NCI-H128 (cell line): Measurements from ENCODE around the gene INSYN2B.

Experiments
- DNase-seq: peaks from one replicate; lab custom pipeline; 2025; ENCODE audit not compliant: unreplicated experiment; lab: John Stamatoyannopoulos, UW

Gene INSYN2B

DNA sequence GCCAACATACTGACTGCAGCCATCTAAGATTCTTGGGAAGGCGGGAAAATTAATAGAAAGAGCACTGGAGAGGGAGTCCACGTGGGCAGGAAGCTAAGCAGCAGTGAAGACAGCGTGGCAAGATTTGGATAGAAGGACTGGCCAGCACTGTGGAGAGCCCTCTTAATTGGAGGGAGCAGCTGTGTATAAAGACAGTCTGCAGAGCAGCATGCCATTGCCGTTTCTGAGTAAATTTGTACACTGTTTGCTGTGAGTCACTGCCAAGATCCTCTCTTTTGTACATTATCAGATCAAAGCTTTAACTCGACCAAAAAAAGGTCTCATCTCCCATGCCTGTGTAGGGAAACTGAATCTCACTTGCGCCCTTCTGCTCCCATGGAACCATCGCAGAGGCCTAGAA is 45.3 kb downstream of the INSYN2B start:
- DNase-seq = no peak

DNA sequence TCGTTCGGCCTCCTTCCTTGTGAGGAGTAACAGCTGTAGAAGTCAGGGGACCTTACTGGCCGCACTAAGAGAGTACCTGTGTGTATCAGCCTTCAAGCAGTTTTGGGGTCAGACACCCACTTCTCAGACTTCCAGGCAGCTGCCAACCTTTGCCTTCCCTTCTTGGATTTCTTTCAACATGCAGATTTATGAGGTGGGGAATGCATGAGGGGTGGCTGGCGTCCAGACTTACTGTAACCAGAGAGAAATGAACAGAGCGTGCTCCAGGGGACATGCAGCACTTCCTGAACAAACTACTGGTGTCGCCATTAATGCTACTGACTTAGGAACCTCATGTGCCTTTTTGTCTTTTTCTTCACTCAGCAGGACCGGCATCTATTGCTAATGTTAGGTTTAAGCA is 46.7 kb downstream of the INSYN2B start:
- no peak for DNase-seq

DNA sequence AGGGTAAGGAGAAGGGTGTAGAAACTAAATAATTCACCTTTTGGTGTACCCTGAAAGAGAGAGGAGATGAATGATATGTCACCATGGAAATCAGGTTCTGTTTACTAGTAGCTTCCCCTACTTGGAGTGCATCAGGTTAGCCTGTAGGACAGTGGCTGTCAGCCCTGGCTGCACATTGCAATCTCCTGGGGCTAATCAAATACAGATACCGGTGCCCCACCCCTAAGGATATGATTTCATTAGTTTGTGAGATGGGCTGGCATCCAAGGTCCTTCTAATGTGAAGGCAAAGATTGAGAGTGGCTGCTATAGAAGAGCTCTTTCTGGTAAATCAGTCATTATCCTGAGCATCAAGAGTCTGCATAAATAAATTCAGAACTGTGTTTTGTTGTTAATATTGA is 47.2 kb downstream of the INSYN2B start:
- DNase-seq = no peak

DNA sequence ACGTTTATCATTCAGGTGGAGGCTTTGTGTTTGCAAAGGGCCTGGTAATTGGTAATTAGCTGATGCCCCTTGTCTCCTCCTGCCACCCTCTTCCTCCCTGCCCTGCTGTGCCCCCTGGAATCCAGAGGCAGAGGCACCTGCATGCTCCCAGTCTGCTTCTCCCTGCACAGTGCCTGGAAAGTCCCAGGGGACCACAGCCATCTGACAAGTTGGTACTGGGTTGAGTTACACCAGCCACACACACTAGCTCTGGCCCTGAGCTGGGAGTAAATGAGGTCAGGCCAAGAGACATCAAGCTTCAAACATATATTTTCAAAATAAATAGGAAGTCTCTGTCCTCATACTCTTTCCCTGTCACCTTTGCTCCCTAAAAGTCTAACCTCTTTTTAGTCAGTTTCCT is 56.3 kb downstream of the INSYN2B start:
- no peak for DNase-seq

DNA sequence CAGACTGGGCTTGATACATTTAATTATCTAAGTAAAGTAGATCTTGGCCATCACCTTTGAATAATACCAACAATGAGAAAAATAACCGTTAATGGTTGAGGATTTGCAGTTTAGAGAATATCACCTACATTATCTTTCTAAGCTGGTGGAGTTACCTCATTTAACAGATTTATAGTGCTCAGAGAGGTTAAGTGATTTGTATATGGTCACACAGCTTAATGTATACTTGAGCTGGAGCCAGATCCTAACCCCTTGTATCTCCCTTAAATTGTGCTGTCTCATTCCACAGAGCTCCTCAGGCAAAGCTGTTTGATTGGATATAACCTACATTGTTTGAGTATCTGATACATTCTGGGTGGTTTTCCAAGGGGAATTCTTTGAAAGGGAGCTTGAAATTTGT is 57.8 kb downstream of the INSYN2B start:
- DNase-seq = no peak

DNA sequence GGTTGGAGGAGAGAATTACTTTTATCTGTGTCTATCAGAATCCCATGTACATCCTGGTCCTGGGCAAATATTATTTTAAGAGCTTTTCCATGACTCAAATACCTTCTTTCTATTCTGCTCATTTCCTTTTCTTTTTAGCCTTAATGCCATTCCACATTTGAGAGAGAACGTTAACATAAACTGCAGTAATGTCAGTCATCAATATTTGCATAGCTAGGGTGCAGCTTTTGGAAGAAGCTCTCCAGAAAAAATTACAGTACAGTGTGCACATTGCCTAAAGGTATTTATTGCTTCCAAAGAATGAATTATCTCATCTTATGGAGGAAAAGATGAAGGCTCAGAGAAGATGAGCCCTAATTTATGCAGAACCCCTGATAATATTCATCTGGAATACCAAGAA is 58.3 kb downstream of the INSYN2B start:
- DNase-seq = no peak

DNA sequence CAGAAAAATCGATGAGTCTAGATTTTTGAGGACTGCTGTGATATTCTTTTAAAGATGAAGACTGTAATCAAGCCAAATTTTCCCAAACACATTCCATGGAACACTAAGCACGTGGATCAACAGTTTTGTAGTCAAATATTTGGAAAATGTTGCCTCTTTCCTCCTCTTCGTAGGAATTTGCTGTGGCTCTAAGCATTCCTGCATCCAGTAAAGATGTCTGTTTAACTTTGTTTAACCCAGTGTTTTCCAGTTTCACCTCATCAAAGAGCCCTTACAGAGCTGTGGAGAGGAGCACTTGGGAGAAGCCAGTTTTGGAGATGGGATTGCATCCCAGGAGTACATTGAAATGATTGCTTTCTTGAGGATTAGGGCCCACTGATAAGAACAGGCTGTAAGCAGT is 58.9 kb downstream of the INSYN2B start:
- DNase-seq = no peak

DNA sequence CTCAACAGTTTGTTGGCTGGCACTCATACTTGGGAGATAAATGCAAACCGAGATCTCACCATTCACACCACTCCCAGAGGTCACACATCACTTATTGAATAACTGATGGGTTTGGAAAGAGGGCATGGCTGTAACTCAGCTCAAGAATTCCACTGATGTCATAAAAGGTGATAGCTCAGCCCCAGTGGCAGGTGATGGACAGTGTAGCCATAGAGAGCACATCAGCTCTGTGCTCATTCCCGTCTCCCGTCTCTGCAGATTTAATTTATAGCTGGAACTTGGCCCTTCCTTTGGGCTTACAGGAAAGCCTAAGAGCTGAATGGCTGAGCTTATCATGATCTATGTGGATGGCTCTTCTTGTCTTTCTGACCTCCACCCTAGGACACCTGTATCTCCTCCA is 59.8 kb downstream of the INSYN2B start:
- DNase-seq = no peak

DNA sequence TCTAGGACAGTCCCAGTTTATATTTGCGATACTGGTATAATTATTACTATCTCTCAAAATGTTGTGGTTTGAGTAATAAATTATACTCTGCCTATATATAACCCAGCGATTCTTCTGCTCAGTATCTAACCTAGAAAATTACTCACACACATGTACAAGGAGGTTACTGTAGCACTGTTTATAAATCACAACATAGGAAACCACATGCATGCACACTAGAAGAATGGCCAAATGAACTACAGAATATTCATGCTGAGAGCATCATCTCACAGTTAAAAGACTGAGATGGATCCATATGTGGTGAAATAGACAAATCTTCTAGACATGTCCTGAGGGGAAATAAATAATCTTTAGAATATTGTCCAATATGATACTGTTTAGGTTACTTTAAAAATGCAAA is 62.1 kb downstream of the INSYN2B start:
- no peak for DNase-seq

DNA sequence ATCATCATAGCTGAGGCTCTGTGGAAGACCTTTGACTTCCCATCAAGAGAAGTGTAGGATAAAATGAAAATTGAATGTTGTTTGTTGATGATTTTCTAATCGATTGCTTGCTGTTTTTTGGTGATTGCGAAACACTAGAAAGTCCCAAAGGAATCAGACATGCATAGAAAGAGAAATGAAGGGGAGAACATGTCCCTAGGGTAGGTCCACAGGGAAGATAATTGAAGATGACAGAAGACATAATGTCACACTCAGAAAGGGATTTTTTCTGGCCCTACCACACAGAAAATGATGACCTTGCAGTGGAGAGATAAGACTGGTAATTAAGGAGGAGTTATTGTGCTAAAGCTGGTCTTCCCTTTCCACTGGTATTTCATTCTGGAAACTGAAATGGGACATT is 62.8 kb downstream of the INSYN2B start:
- no peak for DNase-seq

DNA sequence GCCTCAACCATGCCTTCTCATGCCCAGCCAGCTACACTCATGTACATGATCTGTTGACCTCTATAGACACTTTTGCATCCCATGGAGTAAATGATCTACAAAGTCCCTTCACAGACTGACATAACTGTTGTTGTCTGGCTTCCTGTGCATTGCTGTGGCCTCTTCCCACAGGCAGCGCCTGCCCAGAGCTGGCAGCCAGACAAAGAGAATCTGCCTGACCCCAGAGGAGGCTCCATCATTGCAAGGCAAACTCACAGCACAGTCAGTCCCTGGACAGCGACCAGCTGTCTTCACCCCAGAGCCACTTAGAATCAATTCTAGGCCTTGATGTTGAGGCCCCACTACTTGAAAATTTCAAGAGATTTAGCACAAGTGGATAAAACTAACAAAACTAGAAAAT is 65.5 kb downstream of the INSYN2B start:
- DNase-seq = no peak

DNA sequence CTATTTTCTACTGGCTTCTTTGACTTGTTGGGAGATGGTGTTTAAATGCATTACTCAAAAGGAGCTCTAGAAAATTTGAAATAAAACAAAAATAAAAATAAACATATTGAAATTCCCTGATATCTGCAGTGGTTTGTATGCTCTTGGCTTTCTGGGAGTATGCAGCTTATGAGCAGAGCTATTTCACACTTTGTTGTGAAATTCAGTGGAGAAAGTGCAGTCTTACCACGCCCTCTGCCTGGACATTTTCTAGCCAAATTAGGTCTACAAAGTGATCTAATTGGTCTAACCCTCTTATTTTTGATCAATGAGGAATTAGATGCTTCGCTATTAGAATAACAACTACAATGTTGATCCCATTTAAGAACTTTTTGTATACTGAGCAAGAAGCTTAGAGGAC is 66.8 kb downstream of the INSYN2B start:
- no peak for DNase-seq

DNA sequence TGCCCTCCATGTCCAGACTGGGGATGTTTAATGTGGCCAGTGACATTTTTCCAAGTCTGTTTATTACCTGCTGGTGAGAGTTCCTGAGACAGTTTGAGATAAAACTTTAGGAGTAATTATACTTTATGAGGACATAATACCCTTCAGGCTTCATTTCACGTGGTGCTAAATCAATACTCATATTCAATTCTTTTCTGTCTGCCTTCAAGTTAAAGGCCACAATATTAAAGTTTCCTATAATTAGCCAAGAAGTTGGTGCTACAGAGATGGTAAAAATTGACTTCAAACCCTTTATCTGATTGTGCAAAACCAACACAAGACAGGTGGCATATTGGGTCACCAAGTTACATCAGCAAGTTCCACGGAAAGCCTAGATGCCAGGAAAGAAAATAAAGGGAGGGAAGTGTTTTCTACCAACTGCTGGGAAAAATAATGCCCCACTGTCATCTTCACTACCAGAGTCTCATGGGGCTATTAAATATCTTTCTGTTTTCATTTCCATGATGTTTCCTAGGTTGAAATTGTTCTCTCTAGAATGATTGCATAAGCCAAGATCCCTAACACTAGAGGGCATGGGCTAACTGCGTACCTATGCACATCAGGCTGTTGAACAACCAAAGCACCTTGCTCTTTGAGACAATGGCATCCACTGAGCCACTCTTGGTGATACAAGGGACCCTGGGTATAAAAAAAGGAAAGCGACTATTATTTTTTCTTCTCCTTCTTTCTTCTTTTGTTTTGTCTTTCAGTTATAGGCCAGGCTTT is 68.7 kb downstream of the INSYN2B start:
- DNase-seq = no peak

DNA sequence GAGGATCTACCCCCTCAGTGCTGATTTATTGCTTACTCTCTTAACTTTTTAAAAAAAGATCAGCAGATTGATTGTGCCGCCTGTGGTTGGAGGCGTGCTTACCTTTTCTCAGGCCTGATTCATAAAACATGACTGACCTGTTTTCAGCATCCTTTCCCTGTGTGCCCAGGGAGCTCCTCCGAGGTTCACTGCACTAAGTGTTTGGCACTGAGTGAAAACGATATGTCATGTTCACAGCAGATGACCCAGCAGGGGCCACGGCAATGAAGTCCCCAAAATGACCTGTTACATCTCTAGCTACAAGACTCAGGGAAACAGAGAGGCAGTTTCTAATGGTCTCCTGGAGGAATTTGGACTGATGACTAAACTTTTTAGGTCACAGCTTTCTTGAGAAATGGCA is 69.9 kb downstream of the INSYN2B start:
- DNase-seq = no peak

DNA sequence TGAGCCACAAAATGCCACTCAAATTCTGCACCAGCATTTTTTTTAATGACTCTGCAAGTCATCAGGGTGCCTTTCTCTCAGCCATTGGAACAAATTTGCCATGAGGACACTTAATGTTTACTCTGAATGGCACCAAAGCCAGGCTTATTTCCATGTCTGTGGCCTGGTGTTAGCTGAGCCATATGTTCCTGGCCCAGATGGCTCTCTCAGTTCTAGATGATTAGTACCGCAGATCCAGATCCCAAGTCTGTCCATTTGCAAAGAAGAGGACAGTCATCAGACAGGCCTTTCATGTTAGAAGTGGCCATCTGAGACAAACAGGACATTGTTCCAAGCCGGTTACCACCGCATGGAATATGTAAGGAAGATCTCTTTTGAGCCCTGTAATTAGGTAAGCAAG is 70.3 kb downstream of the INSYN2B start:
- no peak for DNase-seq

DNA sequence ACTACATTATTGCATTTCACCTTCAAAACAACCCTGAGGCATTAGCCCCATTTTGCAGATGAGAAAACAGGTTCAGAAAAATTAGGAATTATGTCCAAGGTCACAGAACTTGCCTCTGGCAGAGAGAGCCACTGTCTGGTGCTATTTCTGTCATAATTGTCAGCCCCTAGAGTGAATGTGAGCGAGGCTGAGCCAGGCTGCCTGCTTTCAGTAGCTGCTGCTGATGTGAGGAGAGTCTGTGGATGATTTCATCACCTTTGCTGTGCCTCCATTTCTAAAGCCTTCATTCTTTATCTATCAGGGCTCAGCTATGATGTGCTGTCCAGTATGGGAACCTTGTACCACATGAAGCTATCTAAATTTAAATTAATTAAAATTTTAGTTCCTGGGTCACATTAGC is 71.4 kb downstream of the INSYN2B start:
- DNase-seq = no peak

DNA sequence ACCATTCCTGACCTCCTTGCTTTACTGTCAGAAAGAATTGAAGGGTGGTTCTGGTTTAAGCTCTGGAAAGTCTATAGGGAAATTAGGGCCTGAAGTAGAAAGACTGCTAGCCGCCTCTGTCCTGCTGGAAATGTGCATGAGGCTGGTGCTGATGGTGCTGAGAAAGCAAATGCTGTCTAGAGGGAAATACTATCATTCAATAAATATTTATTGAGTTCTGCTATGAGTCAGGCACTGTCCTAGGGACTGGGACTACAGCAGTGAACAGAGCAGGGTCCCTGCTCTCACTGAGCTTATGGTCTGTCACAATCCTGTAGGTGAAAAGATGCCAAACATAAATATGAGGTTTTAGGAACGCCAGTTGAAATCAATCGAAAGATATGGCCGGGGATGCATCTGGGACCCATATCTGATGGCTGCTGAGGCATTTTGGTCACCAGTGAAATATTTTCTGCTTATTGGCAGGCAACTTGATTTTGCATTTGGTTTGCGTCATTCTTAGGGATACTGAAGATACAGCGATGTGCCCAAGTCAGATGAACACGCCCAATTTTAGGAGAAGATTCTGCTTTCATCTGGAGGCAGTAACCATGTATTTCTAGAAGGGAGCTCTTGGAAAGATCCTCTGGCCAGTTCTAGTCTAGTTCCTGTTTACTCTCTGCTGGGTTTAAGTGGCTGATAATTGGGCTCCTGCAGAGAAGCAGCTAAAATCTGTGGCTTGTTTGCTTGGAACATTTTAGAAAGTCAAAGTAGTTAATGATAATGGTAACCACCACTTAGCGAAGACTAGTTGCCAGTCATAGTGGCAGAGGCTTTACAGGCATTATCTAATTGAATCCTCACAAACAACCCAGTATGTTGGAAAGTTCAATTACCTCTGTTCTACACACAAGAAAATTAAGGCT is 73.3 kb downstream of the INSYN2B start:
- no peak for DNase-seq

DNA sequence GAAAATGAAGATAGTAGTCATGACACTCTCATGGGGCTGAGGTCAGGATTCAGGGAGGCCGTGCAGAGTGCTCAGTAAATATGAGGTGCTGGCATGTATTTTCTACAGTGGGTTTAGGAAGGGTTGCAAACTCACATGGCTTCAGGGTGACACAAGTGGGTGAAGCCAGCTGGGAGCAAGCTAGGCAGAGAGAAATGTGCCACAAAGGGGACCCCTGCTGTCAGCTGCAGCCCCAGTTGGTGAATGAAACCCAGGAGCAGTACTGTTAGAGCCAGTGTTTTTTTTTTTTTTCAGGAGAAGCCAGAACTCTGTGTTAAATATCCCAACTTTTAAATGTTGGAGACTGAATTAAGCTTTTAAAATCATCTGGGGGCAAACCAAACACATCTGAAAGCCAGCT is 75.3 kb downstream of the INSYN2B start:
- no peak for DNase-seq

DNA sequence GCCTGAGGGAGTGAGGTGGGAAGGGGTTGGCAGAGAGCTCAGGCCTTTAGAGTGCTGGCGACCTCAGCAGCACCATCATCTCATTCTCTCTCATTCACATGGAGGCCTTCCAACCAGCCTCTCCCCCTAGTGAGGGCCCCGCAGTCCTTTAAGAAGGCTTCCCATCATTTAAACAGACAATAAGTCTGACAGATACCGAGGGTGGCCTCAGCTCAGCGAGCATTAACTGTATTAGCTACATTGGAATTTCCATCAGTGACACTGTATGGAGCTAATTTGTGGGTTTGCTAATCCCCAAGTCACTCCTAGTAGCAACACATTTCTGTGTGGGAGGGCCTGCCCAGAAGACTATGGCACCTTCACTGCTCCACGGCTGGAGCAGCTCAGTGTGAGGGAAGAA is 75.8 kb downstream of the INSYN2B start:
- DNase-seq = no peak

DNA sequence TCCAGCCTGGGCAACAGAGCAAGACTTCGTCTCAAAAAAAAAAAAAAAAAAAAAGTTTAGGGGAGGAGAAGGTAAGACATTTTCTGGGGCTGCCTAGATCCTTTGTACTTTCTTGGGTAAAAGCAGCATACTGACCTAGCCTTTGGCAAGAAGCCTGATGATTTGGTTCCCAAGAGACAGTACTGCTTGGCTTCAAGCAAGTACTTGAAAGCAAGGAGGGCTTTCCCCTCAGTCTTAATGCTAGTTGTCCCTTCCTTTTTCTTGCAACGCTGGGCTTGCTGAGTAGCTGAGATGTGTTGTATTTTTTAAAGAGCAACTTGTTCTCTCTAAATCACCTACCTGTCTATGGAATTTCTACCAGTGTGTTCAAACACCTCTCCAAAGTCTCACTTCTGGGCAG is 76.2 kb downstream of the INSYN2B start:
- DNase-seq = no peak

DNA sequence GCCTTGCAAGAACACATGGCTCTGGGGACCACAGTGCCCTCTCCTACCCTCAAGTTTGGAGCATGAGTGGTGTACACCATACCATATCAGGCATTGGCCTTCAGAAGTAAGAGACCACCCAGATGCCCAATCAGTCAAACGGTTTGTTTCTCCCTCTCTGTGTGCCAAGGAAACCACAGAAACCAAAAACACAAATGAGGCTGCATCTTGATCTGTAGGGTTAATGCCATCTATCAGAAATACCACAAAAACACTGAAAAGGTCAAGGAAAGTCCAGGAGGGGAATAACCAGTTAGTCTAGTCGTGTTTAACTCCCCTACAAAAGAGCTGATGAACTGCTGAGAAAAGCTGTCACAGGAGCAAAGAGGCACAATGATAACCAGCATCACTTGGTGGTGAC is 78.4 kb downstream of the INSYN2B start:
- DNase-seq = no peak

DNA sequence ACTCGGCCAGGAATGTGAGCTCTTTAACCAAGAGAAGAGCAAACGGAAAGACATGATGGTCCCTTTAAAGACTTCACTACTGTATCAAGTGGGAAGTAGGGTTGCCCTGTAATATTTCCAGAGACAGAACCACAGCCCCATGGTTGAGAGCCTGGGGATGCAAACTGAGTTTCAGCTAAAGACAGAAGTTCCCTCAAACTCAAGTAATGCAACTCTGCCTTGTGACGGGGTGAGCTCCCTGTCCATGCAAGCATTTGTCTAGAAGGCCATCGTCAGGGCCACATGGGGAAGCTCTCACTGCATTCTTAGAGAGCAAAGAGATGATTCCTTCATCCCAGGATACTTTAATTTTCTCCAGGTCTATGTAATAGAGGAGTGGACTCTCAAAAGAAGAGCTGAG is 82.8 kb downstream of the INSYN2B start:
- no peak for DNase-seq

DNA sequence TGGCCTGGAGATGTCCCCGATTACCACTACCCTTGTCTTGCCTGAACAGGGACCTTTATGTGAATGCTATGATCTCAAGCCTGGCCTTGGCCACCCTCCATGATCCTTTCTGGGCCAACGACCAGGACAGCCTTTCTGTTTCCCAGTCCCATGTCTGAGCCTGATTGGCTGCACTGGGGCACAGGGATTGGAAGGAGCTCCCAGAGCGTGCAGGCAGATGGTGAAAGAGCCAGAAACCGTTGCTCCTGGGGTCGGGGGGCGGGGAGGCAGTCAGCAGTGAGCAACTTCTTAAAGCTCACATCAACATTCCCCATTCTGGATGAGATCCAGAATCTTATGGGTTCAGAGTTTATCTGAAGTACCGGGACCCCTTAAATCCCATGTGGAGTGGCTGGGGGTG is 84.4 kb downstream of the INSYN2B start:
- DNase-seq = no peak
